ENCODE data around the gene ADAMTS3. TPM values are rescaled to one million over a fixed set of nuclear protein-coding genes. Genes with fewer than 3 reads are reported as not detected.

The ADAMTS3 gene
- total RNA-seq, 1 experiment from 2014 or later: 4.4 TPM

DNA sequence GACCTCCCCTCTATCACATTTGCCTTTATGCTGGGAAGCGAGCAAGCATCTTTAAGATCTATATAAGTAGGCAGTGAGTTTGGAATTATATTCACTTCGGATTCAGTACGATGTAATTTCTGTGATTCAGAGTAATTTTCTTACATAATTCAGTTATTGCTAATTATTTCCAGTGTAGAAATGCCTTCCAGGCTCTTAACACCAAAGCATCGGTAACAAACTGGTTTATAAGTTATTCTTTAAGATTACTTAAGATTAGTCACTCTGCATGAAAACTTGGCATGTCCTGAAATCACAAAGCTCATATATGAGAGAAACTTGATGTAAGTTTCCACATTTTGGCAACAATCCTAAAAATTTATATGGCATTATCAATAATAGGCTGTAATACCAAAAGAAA is 120.8 kb downstream of the ADAMTS3 start:
- ATAC-seq (no peak), DNase-seq (ENCODE audit: low spot score) (no peak)
- TF ChIP-seq, protein P1, sequence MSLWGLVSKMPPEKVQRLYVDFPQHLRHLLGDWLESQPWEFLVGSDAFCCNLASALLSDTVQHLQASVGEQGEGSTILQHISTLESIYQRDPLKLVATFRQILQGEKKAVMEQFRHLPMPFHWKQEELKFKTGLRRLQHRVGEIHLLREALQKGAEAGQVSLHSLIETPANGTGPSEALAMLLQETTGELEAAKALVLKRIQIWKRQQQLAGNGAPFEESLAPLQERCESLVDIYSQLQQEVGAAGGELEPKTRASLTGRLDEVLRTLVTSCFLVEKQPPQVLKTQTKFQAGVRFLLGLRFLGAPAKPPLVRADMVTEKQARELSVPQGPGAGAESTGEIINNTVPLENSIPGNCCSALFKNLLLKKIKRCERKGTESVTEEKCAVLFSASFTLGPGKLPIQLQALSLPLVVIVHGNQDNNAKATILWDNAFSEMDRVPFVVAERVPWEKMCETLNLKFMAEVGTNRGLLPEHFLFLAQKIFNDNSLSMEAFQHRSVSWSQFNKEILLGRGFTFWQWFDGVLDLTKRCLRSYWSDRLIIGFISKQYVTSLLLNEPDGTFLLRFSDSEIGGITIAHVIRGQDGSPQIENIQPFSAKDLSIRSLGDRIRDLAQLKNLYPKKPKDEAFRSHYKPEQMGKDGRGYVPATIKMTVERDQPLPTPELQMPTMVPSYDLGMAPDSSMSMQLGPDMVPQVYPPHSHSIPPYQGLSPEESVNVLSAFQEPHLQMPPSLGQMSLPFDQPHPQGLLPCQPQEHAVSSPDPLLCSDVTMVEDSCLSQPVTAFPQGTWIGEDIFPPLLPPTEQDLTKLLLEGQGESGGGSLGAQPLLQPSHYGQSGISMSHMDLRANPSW (CRISPR knock-in tag; conservative IDR thresholded peaks at IDR 0.05; ENCODE audit: low read depth): no peak
- TF ChIP-seq GRHL2 (CRISPR knock-in tag; IDR thresholded peaks at IDR 0.05; ENCODE audit: insufficient replicate concordance, severe bottlenecking) (no peak), GABPB1 (CRISPR knock-in tag; IDR thresholded peaks at IDR 0.05) (no peak), NFYB (CRISPR knock-in tag; conservative IDR thresholded peaks at IDR 0.05; ENCODE audit: low read depth) (no peak), NR1H2 (CRISPR knock-in tag; IDR thresholded peaks at IDR 0.05) (no peak), EMX1 (CRISPR knock-in tag; IDR thresholded peaks at IDR 0.05) (no peak), ZNF396 (CRISPR knock-in tag; IDR thresholded peaks at IDR 0.05; ENCODE audit: borderline replicate concordance) (no peak), ZNF232 (CRISPR knock-in tag; IDR thresholded peaks at IDR 0.05) (no peak), FOXK1 (CRISPR knock-in tag; IDR thresholded peaks at IDR 0.05) (no peak), SOX15 (CRISPR knock-in tag; IDR thresholded peaks at IDR 0.05) (no peak), RELA (CRISPR knock-in tag; IDR thresholded peaks at IDR 0.05; ENCODE audit: borderline replicate concordance) (no peak), NFE2L1 (CRISPR knock-in tag; IDR thresholded peaks at IDR 0.05) (no peak), SMAD3 (CRISPR knock-in tag; IDR thresholded peaks at IDR 0.05; ENCODE audit: borderline replicate concordance) (no peak), ZNF219 (CRISPR knock-in tag; IDR thresholded peaks at IDR 0.05; ENCODE audit: borderline replicate concordance) (no peak), ZNF671 (CRISPR knock-in tag; IDR thresholded peaks at IDR 0.05) (no peak), ZNF138 (CRISPR knock-in tag; conservative IDR thresholded peaks at IDR 0.05) (no peak)
- TF ChIP-seq, protein P2, sequence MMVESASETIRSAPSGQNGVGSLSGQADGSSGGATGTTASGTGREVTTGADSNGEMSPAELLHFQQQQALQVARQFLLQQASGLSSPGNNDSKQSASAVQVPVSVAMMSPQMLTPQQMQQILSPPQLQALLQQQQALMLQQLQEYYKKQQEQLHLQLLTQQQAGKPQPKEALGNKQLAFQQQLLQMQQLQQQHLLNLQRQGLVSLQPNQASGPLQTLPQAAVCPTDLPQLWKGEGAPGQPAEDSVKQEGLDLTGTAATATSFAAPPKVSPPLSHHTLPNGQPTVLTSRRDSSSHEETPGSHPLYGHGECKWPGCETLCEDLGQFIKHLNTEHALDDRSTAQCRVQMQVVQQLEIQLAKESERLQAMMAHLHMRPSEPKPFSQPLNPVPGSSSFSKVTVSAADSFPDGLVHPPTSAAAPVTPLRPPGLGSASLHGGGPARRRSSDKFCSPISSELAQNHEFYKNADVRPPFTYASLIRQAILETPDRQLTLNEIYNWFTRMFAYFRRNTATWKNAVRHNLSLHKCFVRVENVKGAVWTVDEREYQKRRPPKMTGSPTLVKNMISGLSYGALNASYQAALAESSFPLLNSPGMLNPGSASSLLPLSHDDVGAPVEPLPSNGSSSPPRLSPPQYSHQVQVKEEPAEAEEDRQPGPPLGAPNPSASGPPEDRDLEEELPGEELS (CRISPR knock-in tag; IDR thresholded peaks at IDR 0.05): no peak
- no peak overlapping the region for H3K4me3 Mint-ChIP-seq
- peaks cover 3% of the 10 kb centered on the region; the same call in 1 of the 2 replicates for H3K4me1 Mint-ChIP-seq
- no peak overlapping the region for H3K27ac Mint-ChIP-seq
- H3K36me3 Mint-ChIP-seq: no peaks in the 10 kb centered on the region
- H3K9me3 Mint-ChIP-seq: no peaks in the 10 kb centered on the region
- H3K27me3 Mint-ChIP-seq (ENCODE audit: low read depth): no peaks in the 10 kb centered on the region
- ChIA-PET POLR2A (no interaction called here), CTCF (no interaction called here)

DNA sequence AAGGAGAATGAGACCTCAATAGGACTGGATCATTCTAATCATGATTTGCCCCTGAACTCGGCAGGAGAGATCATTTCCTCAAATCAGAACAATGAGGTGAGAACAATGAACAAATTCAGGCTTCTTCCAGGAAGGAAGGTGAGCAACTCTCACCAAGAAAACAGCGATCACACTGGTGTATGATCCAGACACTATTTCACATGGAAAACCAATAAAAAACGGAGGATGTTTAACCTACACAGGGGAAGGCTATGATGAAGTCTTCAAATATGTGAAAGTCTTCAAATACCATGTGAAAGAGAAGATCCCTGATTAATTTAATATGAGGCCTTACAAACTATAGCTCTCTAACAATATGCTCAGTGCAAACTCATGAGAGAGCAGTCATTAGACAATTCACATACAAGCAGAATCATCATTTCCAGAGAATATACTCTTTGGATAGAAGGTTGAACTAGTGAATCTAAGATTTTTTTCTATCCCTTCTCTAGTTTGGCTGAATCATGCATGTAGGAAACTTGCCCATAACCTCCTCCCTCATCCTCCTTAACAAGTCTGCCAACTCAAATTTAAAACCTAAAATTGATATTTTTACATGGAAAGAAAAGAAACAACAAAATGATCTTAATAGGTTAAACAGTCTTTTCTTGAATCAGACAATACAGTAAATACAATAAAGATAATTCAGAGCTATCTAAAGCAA is 122.5 kb downstream of the ADAMTS3 start:
- Mint-ChIP-seq H3K4me3 (no peak overlapping the region), H3K36me3 (no peaks in the 10 kb centered on the region), H3K27me3 (ENCODE audit: low read depth) (no peaks in the 10 kb centered on the region), H3K27ac (no peak overlapping the region), H3K9me3 (peaks cover 3% of the 10 kb centered on the region; the same call in 1 of the 2 replicates), H3K4me1 (peaks cover 3% of the 10 kb centered on the region; the same call in 1 of the 2 replicates)
- ChIA-PET CTCF (no interaction called here), POLR2A (no interaction called here)
- ATAC-seq: no peak
- DNase-seq (ENCODE audit: low spot score): no peak
- TF ChIP-seq NR1H2 (CRISPR knock-in tag; IDR thresholded peaks at IDR 0.05) (no peak), ZBTB21 (CRISPR knock-in tag; IDR thresholded peaks at IDR 0.05; ENCODE audit: borderline replicate concordance) (no peak), GABPB1 (CRISPR knock-in tag; IDR thresholded peaks at IDR 0.05) (no peak), TEAD4 (CRISPR knock-in tag; IDR thresholded peaks at IDR 0.05) (no peak), FOXP1 (CRISPR knock-in tag; IDR thresholded peaks at IDR 0.05; ENCODE audit: borderline replicate concordance) (no peak)
- TF ChIP-seq, protein P3, sequence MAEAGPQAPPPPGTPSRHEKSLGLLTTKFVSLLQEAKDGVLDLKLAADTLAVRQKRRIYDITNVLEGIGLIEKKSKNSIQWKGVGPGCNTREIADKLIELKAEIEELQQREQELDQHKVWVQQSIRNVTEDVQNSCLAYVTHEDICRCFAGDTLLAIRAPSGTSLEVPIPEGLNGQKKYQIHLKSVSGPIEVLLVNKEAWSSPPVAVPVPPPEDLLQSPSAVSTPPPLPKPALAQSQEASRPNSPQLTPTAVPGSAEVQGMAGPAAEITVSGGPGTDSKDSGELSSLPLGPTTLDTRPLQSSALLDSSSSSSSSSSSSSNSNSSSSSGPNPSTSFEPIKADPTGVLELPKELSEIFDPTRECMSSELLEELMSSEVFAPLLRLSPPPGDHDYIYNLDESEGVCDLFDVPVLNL (CRISPR knock-in tag; IDR thresholded peaks at IDR 0.05; ENCODE audit: borderline replicate concordance, low read depth): no peak
- TF ChIP-seq, protein P4, sequence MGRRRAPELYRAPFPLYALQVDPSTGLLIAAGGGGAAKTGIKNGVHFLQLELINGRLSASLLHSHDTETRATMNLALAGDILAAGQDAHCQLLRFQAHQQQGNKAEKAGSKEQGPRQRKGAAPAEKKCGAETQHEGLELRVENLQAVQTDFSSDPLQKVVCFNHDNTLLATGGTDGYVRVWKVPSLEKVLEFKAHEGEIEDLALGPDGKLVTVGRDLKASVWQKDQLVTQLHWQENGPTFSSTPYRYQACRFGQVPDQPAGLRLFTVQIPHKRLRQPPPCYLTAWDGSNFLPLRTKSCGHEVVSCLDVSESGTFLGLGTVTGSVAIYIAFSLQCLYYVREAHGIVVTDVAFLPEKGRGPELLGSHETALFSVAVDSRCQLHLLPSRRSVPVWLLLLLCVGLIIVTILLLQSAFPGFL (CRISPR knock-in tag; IDR thresholded peaks at IDR 0.05; ENCODE audit: borderline replicate concordance): no peak
- TF ChIP-seq, protein P5, sequence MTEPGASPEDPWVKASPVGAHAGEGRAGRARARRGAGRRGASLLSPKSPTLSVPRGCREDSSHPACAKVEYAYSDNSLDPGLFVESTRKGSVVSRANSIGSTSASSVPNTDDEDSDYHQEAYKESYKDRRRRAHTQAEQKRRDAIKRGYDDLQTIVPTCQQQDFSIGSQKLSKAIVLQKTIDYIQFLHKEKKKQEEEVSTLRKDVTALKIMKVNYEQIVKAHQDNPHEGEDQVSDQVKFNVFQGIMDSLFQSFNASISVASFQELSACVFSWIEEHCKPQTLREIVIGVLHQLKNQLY (CRISPR knock-in tag; IDR thresholded peaks at IDR 0.05): no peak
- TF ChIP-seq, protein P6, sequence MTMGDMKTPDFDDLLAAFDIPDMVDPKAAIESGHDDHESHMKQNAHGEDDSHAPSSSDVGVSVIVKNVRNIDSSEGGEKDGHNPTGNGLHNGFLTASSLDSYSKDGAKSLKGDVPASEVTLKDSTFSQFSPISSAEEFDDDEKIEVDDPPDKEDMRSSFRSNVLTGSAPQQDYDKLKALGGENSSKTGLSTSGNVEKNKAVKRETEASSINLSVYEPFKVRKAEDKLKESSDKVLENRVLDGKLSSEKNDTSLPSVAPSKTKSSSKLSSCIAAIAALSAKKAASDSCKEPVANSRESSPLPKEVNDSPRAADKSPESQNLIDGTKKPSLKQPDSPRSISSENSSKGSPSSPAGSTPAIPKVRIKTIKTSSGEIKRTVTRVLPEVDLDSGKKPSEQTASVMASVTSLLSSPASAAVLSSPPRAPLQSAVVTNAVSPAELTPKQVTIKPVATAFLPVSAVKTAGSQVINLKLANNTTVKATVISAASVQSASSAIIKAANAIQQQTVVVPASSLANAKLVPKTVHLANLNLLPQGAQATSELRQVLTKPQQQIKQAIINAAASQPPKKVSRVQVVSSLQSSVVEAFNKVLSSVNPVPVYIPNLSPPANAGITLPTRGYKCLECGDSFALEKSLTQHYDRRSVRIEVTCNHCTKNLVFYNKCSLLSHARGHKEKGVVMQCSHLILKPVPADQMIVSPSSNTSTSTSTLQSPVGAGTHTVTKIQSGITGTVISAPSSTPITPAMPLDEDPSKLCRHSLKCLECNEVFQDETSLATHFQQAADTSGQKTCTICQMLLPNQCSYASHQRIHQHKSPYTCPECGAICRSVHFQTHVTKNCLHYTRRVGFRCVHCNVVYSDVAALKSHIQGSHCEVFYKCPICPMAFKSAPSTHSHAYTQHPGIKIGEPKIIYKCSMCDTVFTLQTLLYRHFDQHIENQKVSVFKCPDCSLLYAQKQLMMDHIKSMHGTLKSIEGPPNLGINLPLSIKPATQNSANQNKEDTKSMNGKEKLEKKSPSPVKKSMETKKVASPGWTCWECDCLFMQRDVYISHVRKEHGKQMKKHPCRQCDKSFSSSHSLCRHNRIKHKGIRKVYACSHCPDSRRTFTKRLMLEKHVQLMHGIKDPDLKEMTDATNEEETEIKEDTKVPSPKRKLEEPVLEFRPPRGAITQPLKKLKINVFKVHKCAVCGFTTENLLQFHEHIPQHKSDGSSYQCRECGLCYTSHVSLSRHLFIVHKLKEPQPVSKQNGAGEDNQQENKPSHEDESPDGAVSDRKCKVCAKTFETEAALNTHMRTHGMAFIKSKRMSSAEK (CRISPR knock-in tag; IDR thresholded peaks at IDR 0.05; ENCODE audit: borderline replicate concordance): no peak
